ENCODE data around the gene ZPR1. TPM values are rescaled to one million over a fixed set of nuclear protein-coding genes. Genes with fewer than 3 reads are reported as not detected.
"Not testable (repeated sequence)": the region's sequence is repeated elsewhere in the genome, so short reads cannot be mapped to it uniquely, and the experiment has no call there.

The ZPR1 gene
- total RNA-seq, 6 experiments from 2014 or later, result 55.9 to 71.8 (median 64.4) TPM

- Mint-ChIP-seq H3K27me3 (ENCODE audit: insufficient read depth) (no peaks in the 10 kb centered on the region; the same call in none of the 2 replicates), H3K27ac (peak overlapping the region; percentile 93), H3K4me3 (peak overlapping the region; percentile 62), H3K4me1 (ENCODE audit: low read depth) (peaks cover 32% of the 10 kb centered on the region), H3K9me3 (no peaks in the 10 kb centered on the region), H3K36me3 (ENCODE audit: low read depth) (peaks cover 4% of the 10 kb centered on the region)
- DNase-seq, result peak; percentile 54
- TF ChIP-seq, protein P1, sequence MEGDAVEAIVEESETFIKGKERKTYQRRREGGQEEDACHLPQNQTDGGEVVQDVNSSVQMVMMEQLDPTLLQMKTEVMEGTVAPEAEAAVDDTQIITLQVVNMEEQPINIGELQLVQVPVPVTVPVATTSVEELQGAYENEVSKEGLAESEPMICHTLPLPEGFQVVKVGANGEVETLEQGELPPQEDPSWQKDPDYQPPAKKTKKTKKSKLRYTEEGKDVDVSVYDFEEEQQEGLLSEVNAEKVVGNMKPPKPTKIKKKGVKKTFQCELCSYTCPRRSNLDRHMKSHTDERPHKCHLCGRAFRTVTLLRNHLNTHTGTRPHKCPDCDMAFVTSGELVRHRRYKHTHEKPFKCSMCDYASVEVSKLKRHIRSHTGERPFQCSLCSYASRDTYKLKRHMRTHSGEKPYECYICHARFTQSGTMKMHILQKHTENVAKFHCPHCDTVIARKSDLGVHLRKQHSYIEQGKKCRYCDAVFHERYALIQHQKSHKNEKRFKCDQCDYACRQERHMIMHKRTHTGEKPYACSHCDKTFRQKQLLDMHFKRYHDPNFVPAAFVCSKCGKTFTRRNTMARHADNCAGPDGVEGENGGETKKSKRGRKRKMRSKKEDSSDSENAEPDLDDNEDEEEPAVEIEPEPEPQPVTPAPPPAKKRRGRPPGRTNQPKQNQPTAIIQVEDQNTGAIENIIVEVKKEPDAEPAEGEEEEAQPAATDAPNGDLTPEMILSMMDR (IDR thresholded peaks at IDR 0.05), result no peak
Measured at GRCh38 chr11:116808262-116809175, 20.7 kb upstream of the ZPR1 start.

- TF ChIP-seq, protein P1 (IDR thresholded peaks at IDR 0.05), result no peak
- H3K4me3 Mint-ChIP-seq, result no peak overlapping the region
- no peaks in the 10 kb centered on the region; the same call in none of the 2 replicates for H3K27me3 Mint-ChIP-seq (ENCODE audit: insufficient read depth)
- H3K27ac Mint-ChIP-seq, result peak overlapping the region; percentile 58; the same call in 1 of the 2 replicates
- no peaks in the 10 kb centered on the region for H3K9me3 Mint-ChIP-seq
- no peak for DNase-seq
- H3K36me3 Mint-ChIP-seq (ENCODE audit: low read depth), result peaks cover 4% of the 10 kb centered on the region
- H3K4me1 Mint-ChIP-seq (ENCODE audit: low read depth), result peaks cover 32% of the 10 kb centered on the region
Measured at GRCh38 chr11:116807601-116808261, 19.9 kb upstream of the ZPR1 start.

DNA sequence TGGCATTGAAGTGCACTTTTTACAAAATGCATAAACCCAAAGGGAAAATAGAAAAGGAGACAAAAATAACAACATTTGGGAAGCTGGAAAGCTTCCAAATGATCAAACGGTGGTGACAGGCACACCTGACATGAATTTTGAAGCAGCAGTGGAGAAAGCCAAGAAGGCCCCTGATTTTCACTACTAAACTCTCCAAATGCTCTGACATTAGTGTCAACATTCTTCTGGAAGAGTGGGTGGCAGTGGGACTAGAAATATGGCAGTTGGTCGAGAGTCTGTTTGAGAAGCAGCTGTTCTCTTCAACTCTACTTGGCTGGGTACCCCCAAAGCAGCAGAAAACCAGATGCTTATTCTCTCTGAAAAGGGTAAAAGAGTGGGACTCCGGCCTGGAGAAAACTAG, 16.2 kb upstream of the ZPR1 start:
- TF ChIP-seq, protein P1 (IDR thresholded peaks at IDR 0.05), result no peak
- Mint-ChIP-seq H3K27ac (no peak overlapping the region), H3K9me3 (no peaks in the 10 kb centered on the region), H3K4me3 (no peak overlapping the region), H3K4me1 (ENCODE audit: low read depth) (peaks cover 21% of the 10 kb centered on the region), H3K36me3 (ENCODE audit: low read depth) (peaks cover 2% of the 10 kb centered on the region), H3K27me3 (ENCODE audit: insufficient read depth) (no peaks in the 10 kb centered on the region; the same call in 1 of the 2 replicates)
- DNase-seq, result no peak

DNA sequence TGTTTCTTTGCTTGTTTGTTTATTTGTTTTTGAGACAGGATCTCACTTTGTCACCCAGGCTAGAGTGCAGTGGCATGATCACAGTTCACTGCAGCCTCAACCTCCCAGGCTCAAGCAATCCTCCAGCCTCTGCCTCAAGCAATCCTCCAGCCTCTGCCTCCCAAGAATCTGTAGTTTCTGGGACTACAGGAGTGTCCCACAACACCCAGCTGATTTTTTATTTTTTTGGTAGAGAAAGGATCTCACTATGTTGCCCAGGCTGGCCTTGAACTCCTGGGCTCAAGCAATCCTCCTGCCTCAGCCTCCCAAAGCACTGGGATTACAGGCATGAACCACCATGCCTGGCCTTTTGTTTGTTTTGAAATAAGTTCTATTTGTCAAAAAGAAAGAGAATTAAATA, 13.8 kb upstream of the ZPR1 start:
- not testable (repeated sequence) for H3K27ac Mint-ChIP-seq; H3K9me3 Mint-ChIP-seq; H3K4me3 Mint-ChIP-seq; H3K4me1 Mint-ChIP-seq (ENCODE audit: low read depth); DNase-seq; H3K27me3 Mint-ChIP-seq (ENCODE audit: insufficient read depth); H3K36me3 Mint-ChIP-seq (ENCODE audit: low read depth)

- no peaks in the 10 kb centered on the region for H3K4me1 Mint-ChIP-seq (ENCODE audit: low read depth)
- no peak for DNase-seq
- no peaks in the 10 kb centered on the region for H3K36me3 Mint-ChIP-seq (ENCODE audit: low read depth)
- TF ChIP-seq, protein P1 (IDR thresholded peaks at IDR 0.05), result no peak
- H3K27me3 Mint-ChIP-seq (ENCODE audit: insufficient read depth), result no peaks in the 10 kb centered on the region; the same call in none of the 2 replicates
- no peak overlapping the region for H3K27ac Mint-ChIP-seq
- no peaks in the 10 kb centered on the region for H3K9me3 Mint-ChIP-seq
- H3K4me3 Mint-ChIP-seq, result no peak overlapping the region
Measured at GRCh38 chr11:116800610-116801009, 12.8 kb upstream of the ZPR1 start.

- no peaks in the 10 kb centered on the region; the same call in none of the 2 replicates for H3K27me3 Mint-ChIP-seq (ENCODE audit: insufficient read depth)
- no peaks in the 10 kb centered on the region for H3K9me3 Mint-ChIP-seq
- TF ChIP-seq, protein P1 (IDR thresholded peaks at IDR 0.05), result no peak
- no peaks in the 10 kb centered on the region for H3K36me3 Mint-ChIP-seq (ENCODE audit: low read depth)
- no peak overlapping the region for H3K27ac Mint-ChIP-seq
- H3K4me3 Mint-ChIP-seq, result no peak overlapping the region
- H3K4me1 Mint-ChIP-seq (ENCODE audit: low read depth), result peaks cover 10% of the 10 kb centered on the region
- DNase-seq, result no peak
Measured at GRCh38 chr11:116798368-116798767, 10.5 kb upstream of the ZPR1 start.
